IMR-90 (cell line): ENCODE results near the gene MLST8. TPM values are rescaled to one million over a fixed set of nuclear protein-coding genes. Genes with fewer than 3 reads are reported as not detected.

ENCODE experiments used
- ATAC-seq: fragments of 200-7000 bp; cut with Tn5 transposase; 2 replicates; pipeline ENCODE4 v1.9.1; 2020; ENCODE audit warnings: low read depth, mild to moderate bottlenecking, moderate library complexity
- BruUV-seq: library from RNA; stranded (reverse); fragments of 400-500 nt; replicated peaks from 2 replicates; lab custom pipeline; 2021; lab: Mats Ljungman, UMichigan
- CTCF ChIA-PET: fragments of 300-600 bp; formaldehyde crosslinking; extraction: SDS; loops from one replicate; lab custom pipeline; 2021; ENCODE audit warnings: antibody characterized with exemption; lab: Yijun Ruan, JAX
- POLR2A ChIA-PET: fragments of 300-600 bp; sonication (Branson Sonifier 250); formaldehyde crosslinking; loops from one replicate; lab custom pipeline; 2022; ENCODE audit warnings: antibody characterized with exemption; ENCODE audit not compliant: unreplicated experiment; lab: Charles Lee
- DNase-seq: peaks from one replicate; pipeline ENCODE4 v3.0.0; 2013
- H2AFZ ChIP-seq: replicated peaks from 2 replicates; pipeline ENCODE3; 2013; ENCODE audit warnings: low read length, mild to moderate bottlenecking; ENCODE audit not compliant: poor library complexity
- H2AK5ac ChIP-seq: 2 replicates; pipeline ENCODE4 v1.6.1; 2013; ENCODE audit warnings: low read depth, low read length, inconsistent platforms
- H2AK9ac ChIP-seq: replicated peaks from 2 replicates; pipeline ENCODE3; 2013; ENCODE audit warnings: mild to moderate bottlenecking, low read depth, low read length, moderate library complexity; ENCODE audit not compliant: poor library complexity
- H2BK120ac ChIP-seq: 2 replicates; pipeline ENCODE4 v1.6.1; 2013; ENCODE audit warnings: low read depth, low read length, inconsistent platforms
- H2BK15ac ChIP-seq: 3 replicates; pipeline ENCODE4 v1.6.1; 2013; ENCODE audit warnings: low read depth, low read length, inconsistent platforms
- H2BK20ac ChIP-seq: 2 replicates; pipeline ENCODE4 v1.6.1; 2013; ENCODE audit warnings: low read depth, mild to moderate bottlenecking, inconsistent platforms, low read length, moderate library complexity
- H2BK5ac ChIP-seq: 2 replicates; pipeline ENCODE4 v1.6.1; 2013; ENCODE audit warnings: mild to moderate bottlenecking, low read depth, low read length, inconsistent platforms; ENCODE audit not compliant: poor library complexity, severe bottlenecking
- H3K14ac ChIP-seq: replicated peaks from 2 replicates; pipeline ENCODE4 v1.6.1; 2013; ENCODE audit warnings: low read depth, low read length, inconsistent platforms
- H3K18ac ChIP-seq: 2 replicates; pipeline ENCODE4 v1.6.1; 2013; ENCODE audit warnings: low read depth, low read length, control low read depth
- H3K23ac ChIP-seq: 2 replicates; pipeline ENCODE4 v1.6.1; 2013; ENCODE audit warnings: low read depth, low read length, inconsistent platforms
- H3K27ac ChIP-seq: 2 replicates; pipeline ENCODE4 v1.5.1; 2013; ENCODE audit warnings: mild to moderate bottlenecking, control low read depth, low read length; ENCODE audit not compliant: insufficient read depth
- H3K27me3 ChIP-seq: 2 replicates; pipeline ENCODE4 v1.6.1; 2013; ENCODE audit warnings: low read length; ENCODE audit not compliant: control insufficient read depth, insufficient read depth
- H3K36me3 ChIP-seq: 2 replicates; pipeline ENCODE4 v1.6.1; 2013; ENCODE audit warnings: low read length, mixed read lengths; ENCODE audit not compliant: control insufficient read depth, insufficient read depth
- H3K4ac ChIP-seq: 2 replicates; pipeline ENCODE4 v1.6.1; 2013; ENCODE audit warnings: low read depth, low read length, inconsistent platforms
- H3K4me1 ChIP-seq: 2 replicates; pipeline ENCODE4 v1.6.1; 2013; ENCODE audit warnings: low read length, mixed read lengths; ENCODE audit not compliant: control insufficient read depth, insufficient read depth
- H3K4me2 ChIP-seq: 2 replicates; pipeline ENCODE4 v1.6.1; 2013; ENCODE audit warnings: low read depth, mild to moderate bottlenecking, control low read depth, low read length, moderate library complexity
- H3K4me3 ChIP-seq: 2 replicates; pipeline ENCODE4 v1.5.1; 2013; ENCODE audit warnings: low read depth, mild to moderate bottlenecking, control low read depth, low read length, moderate library complexity; ENCODE audit not compliant: insufficient read depth
- H3K56ac ChIP-seq: 2 replicates; pipeline ENCODE4 v1.6.1; 2013; ENCODE audit warnings: low read length, inconsistent platforms; ENCODE audit not compliant: insufficient read depth; ENCODE audit errors: extremely low read depth
- H3K79me1 ChIP-seq, 2 experiments: 2 replicates each; pipeline ENCODE4 v1.6.1; 2013; ENCODE audit warnings: low read length in 2 of 2, inconsistent platforms in 1 of 2, low read depth in 1 of 2
- H3K9ac ChIP-seq: 2 replicates; pipeline ENCODE4 v1.6.1; 2013; ENCODE audit warnings: low read depth, low read length, control low read depth
- H3K9me1 ChIP-seq: 2 replicates; pipeline ENCODE4 v1.6.1; 2013; ENCODE audit warnings: low read length, inconsistent platforms; ENCODE audit not compliant: insufficient read depth
- H3K9me3 ChIP-seq: 2 replicates; pipeline ENCODE4 v1.6.1; 2013; ENCODE audit warnings: low read length; ENCODE audit not compliant: control insufficient read depth, insufficient read depth
- H4K20me1 ChIP-seq: 2 replicates; pipeline ENCODE4 v1.6.1; 2013; ENCODE audit warnings: low read length, inconsistent platforms; ENCODE audit not compliant: insufficient read depth
- H4K5ac ChIP-seq: 2 replicates; pipeline ENCODE4 v1.6.1; 2013; ENCODE audit warnings: mild to moderate bottlenecking, low read depth, low read length, control low read depth
- H4K8ac ChIP-seq, 2 experiments: 2 replicates each; pipeline ENCODE4 v1.6.1; 2013; ENCODE audit warnings: low read depth in 2 of 2, low read length in 2 of 2, control low read depth in 1 of 2, inconsistent platforms in 1 of 2
- H4K91ac ChIP-seq: 2 replicates; pipeline ENCODE4 v1.6.1; 2013; ENCODE audit warnings: low read depth, low read length, inconsistent platforms; ENCODE audit not compliant: insufficient read depth
- CHD1 ChIP-seq: IDR thresholded peaks from 2 replicates; pipeline ENCODE4 v1.6.1; 2012; ENCODE audit warnings: low read depth, low read length, improper control_type of control experiment
- CTCF ChIP-seq: conservative IDR thresholded peaks from 2 replicates; pipeline ENCODE4 v1.5.1; 2012; ENCODE audit warnings: mild to moderate bottlenecking, low read depth, low read length, improper control_type of control experiment
- MAFK ChIP-seq: IDR thresholded peaks from 2 replicates; pipeline ENCODE4 v1.6.1; 2012; ENCODE audit warnings: low read depth, low read length, improper control_type of control experiment
- MXI1 ChIP-seq: IDR thresholded peaks from 2 replicates; pipeline ENCODE4 v1.6.1; 2012; ENCODE audit warnings: low read depth, mild to moderate bottlenecking, low read length, moderate library complexity, borderline replicate concordance
- NFE2L2 ChIP-seq: fragments of 150-350 bp; IDR thresholded peaks from 2 replicates; pipeline ENCODE4 v1.6.1; 2016; ENCODE audit warnings: low read depth, mild to moderate bottlenecking, low read length
- RAD21 ChIP-seq: IDR thresholded peaks from 2 replicates; pipeline ENCODE4 v1.6.1; 2012; ENCODE audit warnings: low read length, improper control_type of control experiment
- RCOR1 ChIP-seq: IDR thresholded peaks from 2 replicates; pipeline ENCODE4 v1.6.1; 2012; ENCODE audit warnings: mild to moderate bottlenecking, low read length, improper control_type of control experiment; ENCODE audit not compliant: insufficient replicate concordance
- RFX5 ChIP-seq: IDR thresholded peaks from 2 replicates; pipeline ENCODE4 v1.8.0; 2012; ENCODE audit warnings: low read depth, mild to moderate bottlenecking, low read length, moderate library complexity
- SMC3 ChIP-seq: fragments of 150-350 bp; IDR thresholded peaks from 2 replicates; pipeline ENCODE4 v1.6.1; 2016; ENCODE audit warnings: low read depth, mild to moderate bottlenecking, antibody characterized with exemption, low read length, moderate library complexity
- USF2 ChIP-seq: fragments of 150-350 bp; IDR thresholded peaks from 2 replicates; pipeline ENCODE4 v1.6.1; 2017; ENCODE audit warnings: mild to moderate bottlenecking, antibody characterized with exemption, low read length, low read depth
- WGBS, 2 experiments: methylation state at CpG; one replicate each; pipeline versions ENCODE4 v1.1.5 to v1.1.7; 2013; ENCODE audit warnings: missing lambda C conversion rate in 2 of 2; ENCODE audit not compliant: insufficient read length in 1 of 2; ENCODE audit errors: extremely low coverage in 2 of 2; 5-methylcytosine and 5-hydroxymethylcytosine counted together
- dilution Hi-C: fragments of 300-500 bp; cut with HindIII; formaldehyde crosslinking; loops from one replicate; pipeline ENCODE4 v1.14.3; 2018; ENCODE audit warnings: low sequenced_read_pairs; ENCODE audit not compliant: unreplicated experiment
- in situ Hi-C: fragments of 300-500 bp; cut with MboI; formaldehyde crosslinking; loops from 3 replicates; pipeline ENCODE4 v1.14.3; 2019; ENCODE audit warnings: low sequenced_read_pairs, inconsistent platforms, mixed read lengths
- intact Hi-C: fragments of 100-400 bp; cut with micrococcal nuclease; formaldehyde crosslinking; loops from 2 replicates; pipeline ENCODE4 v1.10.0; 2022
- polyA plus RNA-seq, 3 experiments: library from polyadenylated mRNA; depleted of rRNA; stranded (reverse); fragments of >200 nt; gene quantifications; 2 replicates each; pipeline ENCODE4 v1.2.3, GENCODE V29; 2012; ENCODE audit warnings: low replicate concordance in 1 of 3
- total RNA-seq: library from RNA; depleted of rRNA; stranded (reverse); fragments of >200 nt; gene quantifications from 2 replicates; pipeline ENCODE4 v1.2.3, GENCODE V29; 2012

The MLST8 gene
- total and polyA plus RNA-seq, 2 of the 4 experiments (the other 2 are of a cell fraction), result 34.4 to 93.7 TPM

DNA sequence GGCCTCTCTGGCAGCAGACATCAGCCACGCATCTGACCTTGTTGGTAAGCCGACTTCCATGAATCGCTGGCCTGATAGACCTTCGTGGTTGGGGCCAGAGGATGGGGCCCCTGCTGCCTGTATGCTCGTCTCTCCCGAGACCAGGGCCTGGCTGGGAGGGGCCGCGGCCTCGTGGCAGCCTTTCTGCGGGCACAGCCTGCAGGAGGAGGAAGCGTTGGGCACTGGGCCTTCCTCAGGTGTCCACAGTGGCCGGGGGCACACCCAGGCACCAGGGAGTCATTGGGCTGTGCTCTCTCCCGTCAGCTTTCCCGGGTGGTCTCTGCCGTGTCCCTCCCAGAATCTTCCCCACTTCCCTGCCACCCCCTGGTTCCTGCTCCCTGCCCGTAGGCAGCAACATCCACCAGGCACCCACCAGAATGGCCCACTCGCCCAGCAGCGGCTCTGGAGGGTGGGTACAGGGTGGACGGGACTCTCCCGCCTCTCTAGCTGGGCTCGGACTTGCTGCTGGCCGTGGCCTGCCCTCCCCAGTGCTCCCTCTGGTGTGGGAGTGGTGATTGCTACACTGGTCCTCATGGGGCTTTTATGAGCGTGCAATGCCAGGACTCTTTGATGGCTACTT is 24.5 kb downstream of the MLST8 start:
- intact Hi-C loops (no loop called here), dilution Hi-C loops (no loop called here), in situ Hi-C loops (no loop called here)
- no peak overlapping the region for H4K91ac ChIP-seq
- H3K4ac ChIP-seq, result no peak overlapping the region
- POLR2A ChIA-PET, result no interaction called here
- H3K4me3 ChIP-seq, result no peak overlapping the region
- H2AFZ ChIP-seq, result no peak overlapping the region
- H3K4me1 ChIP-seq, result peaks cover 9% of the 10 kb centered on the region
- no peaks in the 10 kb centered on the region for H3K27me3 ChIP-seq
- H2BK15ac ChIP-seq, result no peak overlapping the region
- CTCF ChIA-PET, result no interaction called here
- no peak overlapping the region for H3K27ac ChIP-seq
- peaks cover 2 to 37% of the 10 kb centered on the region in 2 experiments; a peak in 3 of 4 replicates for H3K79me1 ChIP-seq
- H4K5ac ChIP-seq, result no peak overlapping the region
- DNase-seq, result no peak
- BruUV-seq, result no TSS peak
- no peak overlapping the region for H3K14ac ChIP-seq
- H3K18ac ChIP-seq, result no peak overlapping the region
- no peak overlapping the region for H2BK5ac ChIP-seq
- H3K23ac ChIP-seq, result no peak overlapping the region
- peaks cover 50% of the 10 kb centered on the region for H3K36me3 ChIP-seq
- H3K4me2 ChIP-seq, result no peak overlapping the region
- no peak overlapping the region for H4K8ac ChIP-seq
- ATAC-seq, result no peak
- H2AK9ac ChIP-seq, result no peak overlapping the region
- H3K9me1 ChIP-seq, result peaks cover 14% of the 10 kb centered on the region; the same call in 1 of the 2 replicates
- H3K9me3 ChIP-seq, result no peaks in the 10 kb centered on the region
- no peak overlapping the region for H2BK120ac ChIP-seq
- H3K56ac ChIP-seq, result no peak overlapping the region
- no peak for TF ChIP-seq RFX5
- no peak for TF ChIP-seq NFE2L2
- no peak for TF ChIP-seq SMC3
- TF ChIP-seq CHD1, result no peak
- TF ChIP-seq CTCF, result no peak
- TF ChIP-seq RCOR1, result no peak
- TF ChIP-seq MXI1, result no peak
- TF ChIP-seq RAD21, result no peak
- no peak for TF ChIP-seq MAFK
- no peak for TF ChIP-seq USF2
- H2BK20ac ChIP-seq, result no peak overlapping the region
- no peak overlapping the region for H2AK5ac ChIP-seq
- WGBS, 2 experiments, result 98% methylated on average over 7 of the region's 23 CpGs; no CpG with 5 or more reads in 1 of the 2 experiments
- peaks cover 24% of the 10 kb centered on the region for H4K20me1 ChIP-seq
- no peak overlapping the region for H3K9ac ChIP-seq
